GM20431 (cell line): ENCODE measurements around the gene SEPTIN7.

Source experiments
- in situ Hi-C: fragments of 300-500 bp; cut with MseI, MboI; formaldehyde crosslinking; loops from one replicate; pipeline ENCODE4 v1.15.0; 2020; ENCODE audit warnings: low sequenced_read_pairs; ENCODE audit not compliant: unreplicated experiment

The SEPTIN7 gene

GRCh38 chr7:35785250-35785649 is 15.6 kb upstream of the SEPTIN7 start:
- in situ Hi-C loops = no loop called here

DNA sequence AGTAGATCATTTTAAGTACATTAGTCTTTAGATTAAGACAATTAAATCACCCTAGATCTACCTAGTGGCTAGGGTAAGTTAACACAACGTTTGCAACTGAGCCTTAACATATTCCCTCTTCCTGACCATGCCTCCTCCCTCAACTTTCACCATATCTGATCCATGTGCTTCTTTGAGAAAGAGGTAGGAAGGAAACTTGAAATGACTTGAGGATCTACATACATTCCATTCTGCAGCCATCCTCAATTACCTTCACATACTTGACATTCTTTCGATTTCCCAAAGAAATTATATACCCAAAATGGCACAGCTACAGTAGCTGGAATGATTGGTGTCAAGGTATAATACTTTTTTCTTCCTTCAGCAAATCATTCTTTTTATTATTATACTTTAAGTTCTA is 12.9 kb upstream of the SEPTIN7 start:
- in situ Hi-C loops = no loop called here

DNA sequence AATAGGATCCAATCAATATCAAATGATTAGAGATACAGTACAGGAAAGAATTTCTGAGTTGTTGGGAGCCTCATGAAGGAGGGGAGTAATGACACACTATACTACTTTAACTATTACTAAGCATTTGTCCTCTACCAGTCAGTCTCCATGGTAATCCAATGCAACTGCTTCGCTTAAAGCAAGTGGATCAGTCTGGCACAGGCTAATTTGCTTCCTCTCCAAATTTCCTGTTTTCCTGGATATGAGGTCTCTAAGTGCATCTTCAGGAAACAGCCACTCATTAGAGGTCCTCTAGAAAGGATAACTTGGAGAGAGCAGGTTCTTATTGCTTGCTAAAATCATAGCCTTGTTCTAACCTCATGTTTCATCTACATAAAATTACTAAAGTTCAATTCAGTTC is 8.4 kb upstream of the SEPTIN7 start:
- in situ Hi-C loops = no loop called here

DNA sequence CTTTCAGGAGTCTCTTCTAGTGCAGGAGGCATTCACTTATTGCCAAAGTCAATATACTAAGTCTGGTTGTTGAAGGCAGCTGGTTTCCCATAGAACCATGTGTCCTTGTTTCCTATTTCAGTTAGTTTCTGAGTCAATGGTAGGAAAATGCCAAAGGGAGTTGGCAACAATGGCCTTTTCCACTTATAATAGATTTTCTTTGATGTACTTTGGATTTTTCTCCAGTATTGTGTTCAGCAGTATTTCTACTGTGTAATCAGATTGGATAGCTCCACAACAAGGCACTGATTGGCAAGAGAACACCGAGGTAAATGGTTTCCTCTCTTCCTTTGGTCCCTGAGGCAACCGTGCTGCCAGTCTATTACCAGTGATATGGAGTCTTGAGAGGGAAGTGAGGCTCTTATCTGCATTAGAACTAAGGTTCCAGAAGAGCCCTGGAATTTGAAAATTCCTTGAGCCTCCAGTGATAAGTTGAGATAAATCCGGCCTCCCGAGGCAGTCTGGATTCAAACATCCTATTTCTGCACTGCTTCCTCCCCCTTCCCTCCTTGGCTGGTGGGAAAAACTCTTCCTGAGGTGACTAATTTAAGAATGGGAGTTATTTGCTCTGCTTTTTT is 7.9 kb upstream of the SEPTIN7 start:
- in situ Hi-C loops = no loop called here

DNA sequence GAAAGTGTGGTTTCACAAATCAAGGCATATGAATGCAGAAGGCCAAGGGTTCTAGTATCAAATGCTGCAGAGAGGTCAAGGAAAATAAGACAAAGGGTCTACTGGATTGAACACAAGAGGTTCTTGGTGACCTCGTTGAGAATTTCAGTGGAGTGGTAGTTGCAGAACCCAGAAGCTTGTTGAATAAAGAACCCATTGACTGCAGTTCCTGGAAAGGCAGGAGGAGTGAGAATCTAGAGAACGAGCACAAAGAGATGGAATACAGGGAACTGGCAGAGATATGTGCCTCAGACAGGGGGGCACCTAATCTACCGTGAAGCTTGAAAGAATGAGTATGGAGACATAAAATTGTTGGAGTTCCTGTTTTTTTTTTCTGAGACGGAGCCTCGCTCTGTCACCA is 3.5 kb upstream of the SEPTIN7 start:
- in situ Hi-C loops = no loop called here

- in situ Hi-C loops = no loop called here
These were observed 775 bp upstream of the SEPTIN7 start for GRCh38 chr7:35799846-35800717.

DNA sequence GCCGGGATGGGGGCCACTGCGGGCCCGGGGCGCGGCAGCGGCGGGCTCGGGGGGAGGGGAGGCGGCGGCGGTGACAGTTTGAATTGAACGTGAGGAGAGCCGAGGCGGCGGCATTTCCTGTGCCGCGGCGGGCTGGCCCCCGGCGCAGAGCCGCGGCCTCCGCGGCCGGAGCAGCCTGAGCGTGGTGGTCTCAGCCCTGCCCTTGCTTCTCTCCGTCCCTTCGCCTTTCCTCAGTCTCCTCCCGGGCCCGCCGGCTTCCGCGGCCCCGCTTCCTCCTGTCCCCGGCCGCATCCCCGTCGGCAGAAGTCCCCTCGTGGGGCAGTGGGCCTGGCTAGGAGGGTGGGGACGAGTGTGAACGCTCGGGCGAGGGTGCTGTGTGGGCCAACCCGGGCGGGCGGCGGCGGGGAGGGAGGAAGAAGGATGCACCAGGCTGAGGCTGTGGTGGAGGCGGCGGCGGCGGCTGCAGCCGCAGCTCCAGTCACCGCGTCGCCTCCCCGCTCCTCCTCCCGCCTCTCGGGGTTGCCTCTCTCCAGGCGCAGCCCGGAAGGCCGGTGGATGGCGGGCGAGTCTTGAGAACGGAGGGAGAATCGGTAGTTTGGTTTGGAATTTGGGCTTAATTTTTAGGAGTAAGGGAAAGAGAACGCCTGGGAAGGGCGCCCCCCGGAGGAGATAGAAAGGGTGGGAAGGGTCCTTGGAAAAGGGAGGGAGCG is 690 bp downstream of the SEPTIN7 start:
- in situ Hi-C loops = no loop called here

DNA sequence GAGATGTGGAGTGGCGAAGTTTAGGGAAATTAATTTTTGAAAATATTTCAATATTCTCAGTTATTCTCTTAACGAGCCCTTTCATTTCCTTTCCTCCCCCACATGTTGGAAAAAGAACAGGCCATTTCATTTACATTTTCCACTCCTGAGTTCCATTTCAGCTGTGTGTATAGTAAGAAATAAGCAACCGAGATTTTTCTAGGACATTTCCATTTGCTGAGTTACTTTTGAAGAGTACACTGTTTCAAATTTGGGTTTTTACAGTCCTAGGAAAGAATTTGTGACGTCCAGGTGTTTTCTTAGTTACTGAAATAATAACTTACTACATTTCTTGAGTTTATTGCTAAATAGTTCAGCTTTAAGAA is 1.2 kb downstream of the SEPTIN7 start:
- in situ Hi-C loops = no loop called here

DNA sequence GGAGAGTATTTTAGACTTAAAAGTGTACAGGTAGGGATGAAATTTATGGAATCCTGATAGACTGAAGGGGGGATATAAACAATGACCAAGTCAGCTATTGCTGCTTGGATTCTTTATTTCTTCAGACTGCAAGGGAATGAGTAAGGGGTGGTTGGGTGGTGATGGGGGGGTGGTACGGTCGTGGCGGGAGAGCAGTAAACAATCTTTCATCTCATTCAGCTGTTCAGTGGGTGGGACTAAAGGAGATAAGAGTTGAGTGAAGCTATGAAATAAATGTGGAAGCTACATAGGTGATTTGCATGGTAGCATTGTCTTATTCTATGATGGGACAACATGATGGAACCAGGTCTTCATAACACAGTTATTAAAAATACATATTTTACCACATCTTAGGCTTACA is 1.8 kb downstream of the SEPTIN7 start:
- in situ Hi-C loops = no loop called here

GRCh38 chr7:35804231-35804970 is 3.5 kb downstream of the SEPTIN7 start:
- in situ Hi-C loops = no loop called here

- in situ Hi-C loops = no loop called here
These were observed 5.0 kb downstream of the SEPTIN7 start for GRCh38 chr7:35805876-35806275.

GRCh38 chr7:35816514-35816913 is 15.7 kb downstream of the SEPTIN7 start:
- in situ Hi-C loops = no loop called here

DNA sequence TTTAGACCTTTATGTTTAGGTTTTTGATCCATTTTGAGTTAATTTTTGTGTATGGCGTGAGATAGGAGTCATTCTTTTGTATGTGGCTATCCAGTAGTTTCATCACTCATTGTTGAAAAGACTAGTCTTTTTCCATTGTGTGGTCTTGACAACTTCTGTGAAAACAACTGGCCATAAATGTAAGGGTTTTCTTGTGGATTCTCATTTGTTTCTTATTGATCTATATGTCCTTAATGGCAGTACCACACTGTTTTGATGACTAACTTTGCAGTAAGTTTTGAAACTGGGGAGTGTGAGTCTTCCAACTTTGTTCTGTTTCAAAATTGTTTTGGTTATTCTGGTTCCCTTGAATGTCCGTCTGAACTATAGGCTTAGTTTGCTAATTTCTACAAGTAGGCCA is 16.3 kb downstream of the SEPTIN7 start:
- in situ Hi-C loops = no loop called here

GRCh38 chr7:35817930-35818329 is 17.1 kb downstream of the SEPTIN7 start:
- in situ Hi-C loops = no loop called here

- in situ Hi-C loops = no loop called here
These were observed 17.7 kb downstream of the SEPTIN7 start for GRCh38 chr7:35818513-35818912.

- in situ Hi-C loops = no loop called here
These were observed 18.5 kb downstream of the SEPTIN7 start for GRCh38 chr7:35819310-35819709.

DNA sequence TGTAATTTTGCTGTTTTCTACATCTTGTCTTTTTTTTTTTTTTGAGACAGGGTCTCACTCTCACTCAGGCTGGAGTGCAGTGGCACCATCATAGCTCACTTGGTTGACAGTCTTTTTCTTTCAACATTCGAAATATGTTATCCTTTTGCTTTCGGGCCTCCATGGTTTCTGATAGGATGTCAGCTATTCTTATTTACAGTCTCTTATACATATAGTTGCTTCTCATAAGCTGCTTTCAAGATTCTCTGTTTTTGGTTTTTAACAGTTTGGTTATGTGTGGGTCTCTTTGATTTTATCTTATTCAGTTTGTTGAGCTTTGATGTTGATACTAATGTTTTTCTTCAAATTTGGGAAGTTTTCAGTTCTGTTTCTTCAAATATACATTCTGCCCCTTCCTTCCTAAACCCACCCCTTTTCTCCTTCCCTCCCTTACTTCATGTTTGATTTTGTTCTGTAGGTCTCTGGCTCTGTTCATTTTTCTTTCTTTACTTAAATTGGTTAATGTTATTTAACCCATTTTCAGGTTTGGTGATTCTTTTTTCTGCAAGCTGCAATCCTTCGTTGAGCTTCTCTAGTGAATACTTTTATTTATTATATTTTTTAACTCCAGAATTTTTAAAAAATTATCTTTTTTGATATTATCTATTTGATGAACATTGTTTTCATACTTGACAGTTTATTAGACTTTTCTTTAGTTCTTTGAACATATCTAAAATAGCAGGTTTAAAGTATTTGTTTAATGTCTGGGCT is 19.3 kb downstream of the SEPTIN7 start:
- in situ Hi-C loops = no loop called here

GRCh38 chr7:35820858-35821257 is 20.0 kb downstream of the SEPTIN7 start:
- in situ Hi-C loops = no loop called here

DNA sequence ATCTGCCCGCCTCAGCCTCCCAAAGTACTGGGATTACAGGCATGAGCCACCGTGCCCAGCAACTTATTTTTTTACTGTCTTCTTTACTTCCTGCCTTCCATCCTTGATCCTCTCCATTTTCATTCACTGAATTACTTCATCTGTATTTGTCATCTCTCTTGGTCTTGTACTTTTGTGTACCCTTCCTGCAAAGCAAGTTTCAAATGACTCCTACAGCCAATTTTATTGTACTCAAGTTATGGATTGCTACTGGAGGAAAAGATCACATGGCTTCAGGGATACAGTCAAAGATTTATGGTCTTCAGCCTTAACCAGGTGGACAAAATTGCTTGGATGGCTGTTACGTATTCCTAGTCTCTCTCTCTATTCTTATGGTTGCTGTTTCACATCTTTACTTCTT is 22.6 kb downstream of the SEPTIN7 start:
- in situ Hi-C loops = no loop called here

DNA sequence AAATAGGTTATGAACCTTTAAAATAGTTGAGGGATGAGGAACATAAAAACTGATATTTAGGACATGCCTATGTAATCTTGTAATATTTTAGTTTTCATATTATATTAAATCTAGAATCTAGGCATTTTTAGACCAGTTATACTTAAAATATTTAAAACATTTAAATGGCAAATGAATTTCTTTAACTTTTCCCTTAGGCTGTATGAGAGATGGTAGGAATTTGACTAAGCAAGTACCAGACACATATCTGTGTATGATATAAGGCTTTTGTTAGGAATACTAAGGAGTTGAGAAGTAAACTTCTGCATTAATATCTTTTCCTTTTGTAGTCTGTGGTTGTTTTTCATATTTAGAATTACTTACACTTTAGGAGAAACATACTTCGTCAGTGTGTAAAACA is 25.1 kb downstream of the SEPTIN7 start:
- in situ Hi-C loops = no loop called here
